Kidney capillary endothelial cell (primary cell): ENCODE measurements around the gene PNMA8C.
A peak's percentile ranks its signal among the peaks of the same experiment; 100 is the strongest.
"Not testable (repeated sequence)": the region's sequence is repeated elsewhere in the genome, so short reads cannot be mapped to it uniquely, and the experiment has no call there.

Source experiments
- DNase-seq: peaks from one replicate; pipeline ENCODE4 v3.0.0-alpha.2; 2018; ENCODE audit warnings: low spot score

The PNMA8C gene

DNA sequence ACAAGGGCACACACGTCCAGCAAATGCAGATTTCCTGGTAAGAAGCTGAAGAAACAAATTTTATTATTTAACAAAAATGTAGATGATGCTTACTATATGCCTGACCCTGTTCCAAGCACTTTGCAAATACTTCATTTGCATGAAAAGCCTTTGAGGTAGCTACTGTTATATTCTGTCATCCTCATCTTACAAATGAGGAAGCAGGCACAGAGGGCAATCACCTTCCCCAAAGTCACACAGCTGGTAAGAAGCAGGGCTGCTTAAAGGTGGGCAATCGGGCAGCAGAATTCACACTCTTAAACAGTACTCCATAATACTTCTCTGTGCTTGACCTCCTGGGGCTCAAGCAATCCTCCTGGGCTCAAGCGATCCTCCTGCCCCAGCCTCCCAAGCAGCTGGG lies 18.3 kb upstream of the PNMA8C start:
- no peak for DNase-seq

DNA sequence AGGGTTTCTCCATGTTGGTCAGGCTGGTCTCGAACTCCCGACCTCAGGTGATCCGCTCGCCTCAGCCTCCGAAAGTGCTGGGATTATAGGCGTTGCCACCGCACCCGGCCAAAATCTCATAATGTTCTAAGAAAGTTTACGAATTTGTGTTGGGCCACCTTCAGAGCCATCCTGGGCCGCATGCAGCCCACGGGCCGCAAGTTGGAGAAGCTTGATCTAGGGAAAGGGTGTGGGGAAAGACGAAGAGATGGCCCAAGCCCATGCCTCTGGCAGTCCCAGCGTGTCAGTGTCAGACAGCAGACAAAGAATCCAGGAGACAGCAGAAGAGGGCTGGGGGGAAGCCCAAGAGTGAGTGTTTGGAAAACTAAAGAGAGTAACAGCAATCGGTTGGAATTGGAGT lies 17.3 kb upstream of the PNMA8C start:
- DNase-seq = no peak

DNA sequence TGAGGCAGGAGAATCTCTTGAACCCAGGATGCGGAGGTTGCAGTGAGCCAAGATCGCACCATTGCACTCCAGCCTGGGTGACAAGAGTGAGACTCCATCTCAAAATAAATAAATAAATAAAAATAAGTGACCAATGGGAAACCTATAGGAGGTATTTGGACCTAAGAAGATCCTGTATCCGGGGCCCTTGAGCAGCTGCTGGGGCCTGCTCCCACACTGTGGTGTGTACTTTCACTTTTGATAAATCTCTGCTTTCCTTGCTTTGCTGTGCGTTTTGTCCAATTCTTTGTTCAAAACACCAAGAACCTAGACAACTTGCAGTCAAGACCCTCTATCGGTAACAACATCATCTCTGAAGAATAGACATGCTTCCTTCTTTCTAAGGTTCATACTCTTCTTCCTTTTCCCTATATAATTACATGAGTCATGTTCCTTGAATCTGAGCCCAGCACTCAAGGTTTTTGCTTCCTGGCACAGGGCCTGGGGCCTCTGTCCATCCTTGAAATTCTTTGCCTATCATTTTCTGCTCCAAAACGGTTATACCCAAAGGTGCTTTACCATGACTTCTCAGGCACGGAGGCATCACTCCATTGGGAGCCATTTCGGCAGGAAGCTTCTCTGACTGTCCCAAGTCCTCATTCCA lies 14.2 kb upstream of the PNMA8C start:
- DNase-seq = no peak

DNA sequence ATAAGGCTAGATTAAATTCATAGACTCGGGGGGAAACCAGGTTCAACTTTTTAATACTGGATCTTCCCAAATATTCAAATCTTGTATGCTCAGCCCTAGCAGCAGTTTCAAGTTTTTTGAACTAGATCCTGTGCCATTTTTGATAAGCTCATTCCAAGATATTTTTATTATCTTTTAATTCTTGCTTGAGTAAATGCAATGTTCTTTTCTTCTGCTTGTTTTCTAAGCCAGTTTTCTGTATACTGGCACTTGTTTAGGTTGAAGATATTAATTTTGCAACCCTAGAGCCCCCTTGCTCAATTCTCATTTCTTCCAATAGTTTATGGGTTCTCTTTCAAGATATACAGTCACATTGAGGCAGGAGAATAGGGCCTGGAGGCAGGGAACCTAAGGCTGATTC lies 13.1 kb upstream of the PNMA8C start:
- DNase-seq = no peak

DNA sequence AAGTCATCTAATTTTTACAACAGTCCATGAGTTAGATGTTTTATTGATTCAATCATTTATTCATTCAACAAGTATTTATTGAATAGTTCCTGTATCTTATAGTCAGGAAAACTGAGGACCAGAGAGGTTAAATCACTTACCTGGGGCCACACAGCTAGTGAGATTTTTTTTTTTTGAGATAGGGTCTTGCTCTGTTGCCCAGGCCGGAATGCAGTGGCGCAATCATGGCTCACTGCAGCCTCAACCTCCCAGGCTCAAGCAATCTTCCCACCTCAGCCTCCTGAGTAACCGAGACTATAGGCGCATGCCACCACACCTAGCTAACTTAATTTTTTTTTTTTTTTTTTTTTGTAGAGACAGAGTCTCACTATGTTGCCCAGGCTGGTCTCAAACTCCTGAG lies 7.0 kb upstream of the PNMA8C start:
- DNase-seq = not testable (repeated sequence)

DNA sequence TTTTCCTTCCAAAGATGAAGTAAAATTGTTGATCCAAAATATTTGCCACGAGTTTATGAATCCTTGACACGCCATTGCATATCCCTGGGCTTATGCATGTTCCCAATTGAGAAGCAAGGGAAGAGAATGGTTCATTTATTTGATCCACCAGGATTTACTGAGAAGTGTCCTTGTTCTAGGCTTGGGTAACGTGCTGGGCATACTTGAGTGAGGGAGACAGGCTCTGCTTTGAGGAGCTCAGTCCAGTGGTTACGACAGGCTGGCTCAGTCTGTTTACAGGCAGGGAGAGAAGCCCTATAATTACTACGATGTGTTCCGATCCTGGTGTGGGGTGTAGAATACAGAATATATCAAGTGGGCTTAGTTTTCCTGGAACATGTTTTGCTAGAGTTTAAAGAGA lies 6.3 kb upstream of the PNMA8C start:
- no peak for DNase-seq

DNA sequence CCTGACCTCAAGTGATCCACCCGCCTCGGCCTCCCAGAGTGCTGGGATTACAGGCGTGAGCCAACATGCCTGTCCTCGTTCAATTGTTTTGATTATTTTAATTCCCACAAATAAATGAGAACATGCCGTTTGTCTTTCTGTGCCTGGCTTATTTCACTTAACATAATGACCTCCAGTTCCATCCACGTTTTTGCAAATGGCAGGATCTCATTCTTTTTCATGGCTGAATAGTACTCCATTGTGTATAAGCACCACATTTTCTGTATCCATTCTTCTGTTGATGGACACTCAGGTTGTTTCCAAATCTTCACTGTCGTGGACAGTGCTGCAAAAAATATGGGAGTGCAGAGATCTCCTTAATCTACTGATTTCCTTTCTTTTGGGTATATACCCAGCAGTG lies 4.7 kb upstream of the PNMA8C start:
- not testable (repeated sequence) for DNase-seq

DNA sequence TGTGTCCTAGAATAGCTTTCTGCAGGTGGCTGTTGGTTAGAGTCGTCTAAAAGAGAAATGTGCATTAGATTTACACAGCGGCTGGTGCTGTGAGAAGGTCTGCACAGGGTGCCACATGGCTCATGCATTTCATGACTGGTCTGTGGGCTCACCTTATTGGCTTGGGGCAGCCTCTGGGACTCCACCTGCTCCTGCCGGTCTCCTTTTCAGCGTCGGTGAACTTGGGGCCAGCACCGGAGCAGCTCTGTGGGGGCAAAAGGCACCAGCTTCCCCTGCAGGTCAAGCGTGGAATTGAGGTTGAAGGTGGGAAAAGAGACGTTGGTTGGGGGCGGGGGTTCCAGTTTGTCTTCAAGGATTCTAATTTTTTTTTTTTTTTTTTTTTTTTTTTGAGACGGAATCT lies 3.1 kb upstream of the PNMA8C start:
- no peak for DNase-seq

DNA sequence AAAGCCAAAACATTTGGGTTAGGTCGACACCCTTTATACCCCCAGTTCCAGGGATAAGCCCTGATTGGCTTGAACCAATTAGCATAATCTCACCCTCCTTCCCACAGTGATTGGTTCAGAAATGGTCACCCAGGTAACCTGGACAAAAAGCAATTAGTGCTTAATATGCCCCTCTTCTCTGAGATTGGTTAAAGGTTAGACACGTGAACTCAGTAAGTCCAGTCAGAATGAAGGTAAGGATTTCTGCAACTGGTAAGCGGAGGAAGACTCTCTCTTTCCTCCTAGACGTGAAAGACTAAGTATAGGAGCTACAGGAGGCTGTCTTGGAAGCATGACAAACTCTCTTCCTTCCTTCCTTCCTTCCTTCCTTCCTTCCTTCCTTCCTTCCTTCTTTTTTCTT lies 1.3 kb upstream of the PNMA8C start:
- DNase-seq = no peak

DNA sequence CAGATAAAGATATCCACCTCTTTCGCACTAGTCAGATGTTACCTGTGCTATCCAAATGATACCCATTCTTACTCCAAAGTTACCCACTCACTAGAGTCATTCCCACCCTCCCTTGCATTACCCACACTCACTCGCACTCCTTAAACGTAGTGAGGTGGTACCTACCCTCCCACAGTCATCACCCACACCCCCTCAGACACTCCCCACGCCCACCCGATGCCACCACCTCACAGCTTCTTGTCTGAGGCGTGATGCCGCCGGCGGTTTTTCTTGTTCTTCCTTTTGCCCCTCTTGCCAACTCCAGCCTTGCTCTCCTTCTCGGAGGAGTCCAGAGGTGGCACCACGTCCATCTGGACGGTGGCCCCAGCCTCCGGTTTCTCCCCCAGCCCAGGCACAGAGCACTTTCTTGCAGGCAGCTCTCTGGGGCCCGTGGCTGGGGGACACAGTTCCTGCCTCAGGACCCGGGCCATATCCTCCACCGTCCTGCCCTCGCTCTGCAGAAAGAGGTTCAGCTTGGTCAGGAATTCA lies 1.2 kb downstream of the PNMA8C start:
- no peak for DNase-seq

DNA sequence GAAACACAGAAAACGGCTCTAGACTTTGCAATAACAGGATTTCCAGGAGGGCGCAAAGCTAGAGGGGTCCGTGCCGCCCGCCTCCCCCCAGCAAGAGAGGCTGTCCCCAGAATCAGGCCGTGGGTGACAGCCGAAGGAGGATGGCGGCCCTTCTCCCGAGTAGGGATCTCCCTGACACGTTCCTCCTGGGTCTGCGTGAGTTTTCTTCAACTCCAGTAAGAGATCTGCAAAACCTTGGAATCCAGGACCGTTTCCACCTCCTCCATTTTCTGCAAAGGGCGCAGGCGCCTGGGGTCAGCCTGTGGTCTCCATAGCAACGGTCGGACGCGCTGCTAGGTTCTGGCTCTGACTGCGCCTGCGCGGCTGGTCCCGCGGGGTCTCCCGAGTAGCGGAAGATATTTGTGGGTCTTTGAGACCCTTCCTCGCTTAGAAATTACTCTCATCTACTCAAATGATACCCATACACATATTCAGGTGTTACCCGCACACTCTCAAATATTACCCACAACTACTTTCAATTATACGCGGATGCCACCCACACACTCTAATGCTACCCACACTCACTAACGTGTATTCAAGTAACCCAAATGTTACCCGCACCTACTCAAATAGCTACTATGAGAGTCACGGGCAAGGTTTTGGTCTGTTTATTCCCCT lies 2.1 kb downstream of the PNMA8C start:
- peak; percentile 55 for DNase-seq

DNA sequence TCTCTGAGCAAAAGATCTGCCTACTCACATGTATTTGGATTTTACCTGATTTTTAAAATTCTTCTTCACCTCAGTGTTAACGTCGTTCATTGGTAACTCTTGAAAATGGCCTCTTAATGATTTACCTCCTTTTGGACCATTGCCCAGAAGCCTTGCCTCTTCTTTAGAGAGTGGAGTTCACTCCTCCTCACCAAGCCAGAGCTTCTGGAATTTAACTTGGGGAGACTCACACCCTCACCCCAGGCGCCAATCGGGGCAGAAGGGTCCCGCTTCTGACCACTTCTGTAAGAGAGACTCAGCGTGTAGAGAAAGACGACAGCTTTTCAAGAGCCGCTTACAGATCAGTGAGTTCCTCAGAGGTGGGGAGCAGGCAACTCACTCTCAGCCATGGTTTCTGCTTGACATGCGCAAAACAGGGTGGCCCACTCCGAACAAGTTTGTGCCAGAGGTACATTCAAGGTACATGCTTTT lies 2.7 kb downstream of the PNMA8C start:
- no peak for DNase-seq

DNA sequence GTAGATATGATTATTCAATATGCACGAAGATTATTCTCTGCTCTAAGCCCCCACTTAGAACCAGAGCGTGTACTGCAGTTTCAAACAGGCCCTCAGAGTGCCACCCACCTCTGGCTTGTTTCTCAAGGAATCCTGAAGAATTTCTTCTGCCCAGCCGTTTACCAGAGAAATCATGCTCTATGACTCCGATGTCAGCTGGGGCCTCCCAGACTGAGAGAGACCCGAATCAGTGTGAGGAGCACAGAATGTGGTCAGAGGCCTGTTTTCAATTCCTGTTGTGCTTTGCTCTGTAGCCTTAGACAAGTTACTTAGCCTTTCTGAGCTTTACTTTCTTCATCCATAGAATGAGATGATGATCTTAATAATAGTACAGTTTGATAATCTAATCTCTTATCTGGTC lies 5.5 kb downstream of the PNMA8C start:
- no peak for DNase-seq

DNA sequence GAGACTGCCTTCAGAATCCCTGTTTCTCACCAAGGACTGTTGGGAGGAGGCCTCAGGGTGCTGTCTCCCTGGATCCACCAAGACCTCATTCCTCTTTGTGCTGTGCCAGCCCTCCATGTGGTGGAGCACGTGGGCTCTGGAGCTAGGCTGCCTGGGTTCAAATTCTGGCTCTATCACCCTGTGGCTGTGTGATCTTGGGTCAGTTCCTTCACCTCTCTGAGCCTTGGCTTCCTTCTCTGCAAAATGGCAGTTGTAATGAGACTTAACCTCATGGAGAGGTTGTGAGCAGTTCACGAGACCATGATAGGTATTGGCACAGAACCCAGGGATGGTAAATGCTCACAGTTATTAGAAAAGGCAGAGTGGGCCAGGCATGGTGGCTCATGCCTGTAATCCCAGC lies 6.4 kb downstream of the PNMA8C start:
- DNase-seq = no peak

DNA sequence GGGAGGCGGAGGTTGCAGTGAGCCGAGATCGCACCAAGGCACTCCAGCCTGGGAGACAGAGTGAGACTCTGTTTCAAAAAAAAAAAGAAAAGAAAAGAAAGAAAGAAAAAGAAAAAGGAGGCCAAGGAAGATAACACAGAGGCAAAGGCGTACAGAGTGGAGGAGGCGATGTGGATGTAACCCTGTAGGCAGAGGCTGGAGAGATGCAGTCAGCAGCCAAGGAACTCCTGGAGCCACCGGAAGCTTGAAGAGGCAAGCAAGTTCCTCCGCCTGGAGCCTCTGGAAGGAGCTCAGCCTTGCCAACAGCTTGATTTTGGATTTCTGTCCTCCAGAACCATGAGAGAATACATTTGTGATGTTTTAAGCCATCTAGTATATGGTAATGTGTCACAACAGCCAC lies 8.7 kb downstream of the PNMA8C start:
- DNase-seq = no peak

DNA sequence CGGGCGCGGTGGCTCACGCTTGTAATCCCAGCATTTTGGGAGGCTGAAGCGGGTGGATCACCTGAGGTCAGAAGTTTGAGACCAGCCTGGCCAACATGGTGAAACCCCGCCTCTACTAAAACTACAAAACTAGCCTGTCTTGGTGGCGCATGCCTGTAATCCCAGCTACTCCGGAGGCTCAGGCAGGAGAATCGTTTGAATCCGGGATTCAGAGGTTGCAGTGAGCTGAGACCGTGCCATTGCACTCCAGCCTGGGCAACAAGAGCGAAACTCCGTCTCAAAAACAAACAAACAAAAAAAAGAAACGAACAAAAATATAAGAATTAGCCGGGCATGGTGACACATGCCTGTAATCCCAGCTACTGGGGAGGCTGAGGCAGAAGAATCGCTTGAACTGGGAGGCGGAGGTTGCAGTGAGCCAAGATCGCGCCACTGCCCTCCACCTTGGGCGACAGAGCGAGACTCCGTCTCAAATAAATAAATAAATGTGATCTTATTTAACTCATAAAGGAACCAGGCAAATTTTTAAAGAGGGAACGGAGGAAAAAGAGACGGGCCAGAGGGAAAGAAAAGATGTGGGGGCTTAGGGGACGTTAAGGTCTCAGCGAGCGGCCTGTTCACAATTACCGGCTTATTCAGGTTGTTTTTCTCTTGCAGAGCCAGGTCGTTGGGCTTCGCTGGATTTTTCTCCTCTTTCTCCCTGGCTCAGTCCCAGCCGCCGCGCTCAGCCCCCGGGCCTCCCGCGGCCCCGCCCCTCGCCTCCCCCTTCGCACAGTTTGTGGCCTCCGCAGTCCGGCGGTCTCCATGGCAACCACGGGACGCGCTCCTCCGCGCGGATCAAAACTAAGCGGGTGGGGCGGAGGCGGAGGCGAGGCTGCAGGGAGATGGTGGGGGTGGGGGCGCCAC lies 12.7 kb downstream of the PNMA8C start:
- DNase-seq = not testable (repeated sequence)

DNA sequence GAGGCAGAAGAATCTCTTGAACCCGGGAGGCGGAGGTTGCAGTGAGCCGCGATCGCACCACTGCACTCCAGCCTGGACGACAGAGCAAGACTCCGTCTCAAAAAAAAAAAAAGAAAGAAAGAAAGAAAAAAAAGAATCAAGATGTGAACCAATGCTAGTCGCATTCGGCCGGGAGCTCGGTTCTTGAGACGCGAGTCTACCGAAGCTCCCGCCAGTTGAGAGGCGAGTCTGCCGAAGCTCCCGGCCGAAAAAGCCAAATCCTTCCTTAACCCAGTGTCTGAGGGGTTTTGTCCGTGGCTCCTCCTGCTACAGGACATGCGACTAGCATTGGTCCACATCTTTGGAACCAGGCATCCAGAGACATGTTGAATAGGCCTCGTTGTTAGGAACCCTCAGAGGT lies 13.8 kb downstream of the PNMA8C start:
- not testable (repeated sequence) for DNase-seq

DNA sequence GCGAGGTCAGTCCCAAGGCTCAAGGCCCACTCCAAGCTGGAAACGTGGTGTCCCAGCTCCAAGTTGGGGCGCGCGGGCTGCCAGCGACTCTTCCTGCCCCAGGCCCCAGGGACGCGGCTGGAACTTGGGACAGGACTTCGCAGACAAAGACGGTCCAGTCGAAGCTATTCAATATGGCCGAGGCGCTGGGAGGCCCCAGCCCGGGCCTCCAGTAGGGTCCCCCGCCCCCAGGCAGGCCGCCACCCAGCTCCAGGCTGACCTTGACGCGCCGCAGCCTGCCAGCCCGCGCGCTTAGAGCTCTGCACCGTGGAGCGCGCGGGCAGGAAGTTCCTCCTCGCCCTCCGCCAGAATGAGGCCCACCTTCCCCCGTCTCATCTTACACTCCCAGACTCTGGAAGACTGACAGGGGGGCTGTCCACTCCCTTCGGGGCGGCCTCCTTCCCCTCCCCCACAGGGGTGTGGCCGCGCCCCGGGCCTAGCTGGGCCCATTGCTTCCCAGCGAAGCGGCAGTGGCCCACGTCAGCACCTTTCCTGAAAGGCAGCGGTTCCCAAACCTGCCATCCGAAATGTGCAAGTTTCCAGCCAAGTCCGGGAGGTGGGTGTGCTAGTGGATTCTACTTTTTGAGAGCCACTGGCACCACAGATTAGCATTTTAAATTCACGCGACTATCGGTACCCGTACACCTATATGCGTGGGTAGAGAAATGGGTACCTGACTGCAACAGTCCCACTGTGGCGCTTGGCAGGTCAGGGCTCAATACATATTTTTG lies 15.3 kb downstream of the PNMA8C start, which contains the start of gene CCDC8:
Gene CCDC8 (minus strand): TSS at position 303 of the 770 bp plus-strand sequence. CDS start 754 bp downstream, outside the sequence.
- DNase-seq = no peak

DNA sequence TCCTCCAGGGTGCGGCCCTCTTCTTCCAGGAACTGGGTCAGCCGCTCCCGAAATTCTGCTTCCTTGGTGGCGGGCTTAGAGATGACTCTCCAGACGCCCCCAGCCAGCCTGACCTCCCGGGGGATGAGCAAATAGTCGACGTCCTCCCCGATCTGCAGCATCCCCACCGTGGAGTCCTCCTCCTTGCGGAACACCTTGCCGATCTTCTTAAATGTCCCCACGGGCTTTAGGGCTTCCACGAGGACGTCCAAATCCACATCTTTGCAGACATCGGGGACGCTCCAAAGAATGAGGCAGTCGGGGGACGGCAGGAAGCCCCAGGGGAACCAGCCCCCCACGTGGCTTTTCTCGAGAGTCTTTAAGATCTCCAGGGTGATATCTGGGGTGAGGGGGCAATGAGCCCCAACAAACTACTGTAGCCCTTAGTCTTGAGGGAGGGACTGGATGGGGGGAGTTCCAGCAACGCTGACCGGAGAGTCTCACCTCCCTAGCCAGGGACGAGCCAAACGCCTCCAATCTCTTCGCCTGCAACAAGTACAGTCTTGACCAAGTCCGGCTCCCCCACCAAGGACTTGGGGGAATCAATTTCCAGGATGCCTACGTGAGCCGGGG lies 16.0 kb downstream of the PNMA8C start:
- DNase-seq = no peak

DNA sequence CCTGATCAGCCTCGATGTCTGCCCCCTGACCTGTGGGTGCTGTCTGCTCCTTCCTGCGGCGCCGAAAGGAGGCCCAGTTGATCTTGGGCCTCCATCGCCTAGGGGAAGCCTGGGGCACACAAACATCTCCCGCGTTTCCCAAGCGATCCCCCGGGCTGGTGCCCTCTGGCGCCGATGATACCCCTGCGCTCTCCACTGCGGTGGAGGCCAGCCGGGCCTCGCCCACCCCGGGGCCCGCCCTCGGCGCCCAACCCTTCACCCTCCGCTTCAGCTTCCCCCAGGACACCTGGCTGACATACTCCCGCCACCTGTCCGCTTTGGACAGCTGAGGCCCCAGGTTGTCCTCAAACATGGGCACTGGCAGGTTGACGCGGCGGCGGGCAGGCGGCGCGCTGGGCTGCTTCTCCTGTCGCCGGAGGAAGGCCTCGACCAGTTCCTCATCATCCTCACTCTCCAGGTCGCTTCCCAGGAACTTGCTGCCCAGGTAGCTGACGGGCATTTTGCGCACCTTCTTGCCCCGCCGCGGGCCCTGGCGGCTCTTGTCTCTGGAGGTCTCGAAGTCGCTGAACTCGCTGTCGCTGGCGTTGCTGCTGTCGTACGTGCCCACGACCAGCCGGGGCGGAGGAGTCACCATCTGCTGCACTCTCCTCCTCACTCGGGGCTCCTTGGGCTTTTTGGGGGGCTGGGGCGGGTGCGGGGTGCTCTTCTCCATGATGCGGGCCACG lies 16.6 kb downstream of the PNMA8C start:
- no peak for DNase-seq
